OCI-M1 (cell line): ENCODE data around the gene OR51B4.
A peak's percentile ranks its signal among the peaks of the same experiment; 100 is the strongest.

Experiments
- DNase-seq: peaks from one replicate; lab custom pipeline; 2025; lab: John Stamatoyannopoulos, UW

OR51B4 gene

GRCh38 chr11:5274395-5274794 is 27.4 kb downstream of the OR51B4 start:
- no peak for DNase-seq

DNA sequence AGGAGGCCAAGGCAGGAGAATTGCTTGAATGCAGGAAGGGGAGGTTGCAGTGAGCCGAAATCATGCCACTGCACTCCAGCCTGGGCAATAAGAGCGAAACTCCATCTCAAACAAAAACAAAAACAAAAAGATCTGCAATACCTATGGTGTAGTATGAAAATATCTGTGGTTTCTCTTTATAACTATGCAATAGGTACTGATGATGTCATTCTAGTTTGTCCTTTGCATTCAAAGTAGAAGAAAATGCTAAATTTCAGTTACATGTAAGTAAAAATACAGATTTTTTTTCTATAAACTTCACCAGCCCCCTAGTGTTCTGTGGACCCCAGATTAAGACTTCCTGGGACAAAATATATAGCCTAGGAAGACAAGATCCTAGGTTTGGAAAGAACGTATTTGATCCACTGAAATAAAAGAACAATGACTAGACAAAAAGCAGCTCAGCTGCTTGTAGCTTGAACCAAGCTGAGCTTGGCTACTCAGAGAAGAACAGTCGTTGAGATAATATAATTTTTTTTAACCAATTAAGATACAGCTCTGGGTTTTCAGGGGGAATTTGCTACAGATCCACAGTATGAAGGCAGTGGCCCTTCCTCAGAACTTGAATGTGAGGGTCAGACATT is 29.2 kb downstream of the OR51B4 start:
- DNase-seq = peak; percentile 57

DNA sequence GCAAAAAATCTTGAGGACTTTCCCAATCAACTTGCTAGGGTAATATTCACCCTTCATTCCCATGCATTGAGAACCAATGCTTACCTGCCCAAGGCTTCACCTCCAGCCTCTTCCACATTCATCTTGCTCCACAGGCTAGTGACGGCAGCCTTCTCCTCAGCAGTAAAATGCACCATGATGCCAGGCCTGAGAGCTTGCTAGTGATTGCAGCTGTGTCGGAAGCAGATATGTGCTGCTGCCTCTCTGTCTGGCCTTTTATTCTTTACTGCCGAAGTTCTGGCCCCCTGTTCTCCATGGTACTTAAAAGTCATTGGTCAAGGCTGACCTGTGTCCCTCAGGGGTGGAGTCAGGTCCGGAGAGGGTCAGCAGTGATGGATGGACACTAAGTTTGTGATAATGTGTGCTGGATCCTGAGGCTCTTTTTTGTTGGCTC is 32.0 kb downstream of the OR51B4 start, which contains the start of gene HBE1:
HBE1 (minus strand) TSS at position 231 of the 433 bp plus-strand sequence; CDS start at position 176, 55 bp downstream.
- no peak for DNase-seq

- no peak for DNase-seq
Measured at GRCh38 chr11:5267033-5267563, 34.6 kb downstream of the OR51B4 start.

- no peak for DNase-seq
Measured at GRCh38 chr11:5266609-5267008, 35.1 kb downstream of the OR51B4 start.

GRCh38 chr11:5265832-5266231 is 35.9 kb downstream of the OR51B4 start:
- no peak for DNase-seq

- no peak for DNase-seq
Measured at GRCh38 chr11:5258543-5259262, 43.0 kb downstream of the OR51B4 start.

- peak; percentile 49 for DNase-seq
Measured at GRCh38 chr11:5257296-5257695, 44.5 kb downstream of the OR51B4 start.

DNA sequence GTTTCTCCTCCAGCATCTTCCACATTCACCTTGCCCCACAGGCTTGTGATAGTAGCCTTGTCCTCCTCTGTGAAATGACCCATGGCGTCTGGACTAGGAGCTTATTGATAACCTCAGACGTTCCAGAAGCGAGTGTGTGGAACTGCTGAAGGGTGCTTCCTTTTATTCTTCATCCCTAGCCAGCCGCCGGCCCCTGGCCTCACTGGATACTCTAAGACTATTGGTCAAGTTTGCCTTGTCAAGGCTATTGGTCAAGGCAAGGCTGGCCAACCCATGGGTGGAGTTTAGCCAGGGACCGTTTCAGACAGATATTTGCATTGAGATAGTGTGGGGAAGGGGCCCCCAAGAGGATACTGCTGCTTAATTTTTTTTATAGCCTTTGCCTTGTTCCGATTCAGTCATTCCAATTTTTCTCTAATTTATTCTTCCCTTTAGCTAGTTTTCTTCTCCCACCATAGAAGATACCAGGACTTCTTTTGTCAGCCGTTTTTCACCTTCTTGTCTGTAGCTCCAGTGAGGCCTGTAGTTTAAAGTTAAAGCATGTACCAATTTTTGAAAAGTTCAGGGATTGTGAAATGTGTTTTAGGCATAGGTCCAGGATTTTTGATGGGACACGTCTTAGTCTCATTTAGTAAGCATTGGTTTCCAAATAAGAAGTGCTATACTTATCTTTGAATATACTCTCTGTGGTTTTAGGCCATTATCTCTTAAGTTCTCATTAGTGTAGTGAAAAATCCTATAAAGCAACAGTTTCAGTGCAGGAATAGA is 46.9 kb downstream of the OR51B4 start, which contains the start of gene HBG2:
HBG2 (minus strand) TSS at position 136 of the 768 bp plus-strand sequence; CDS start at position 83, 53 bp downstream.
- peak; percentile 71 for DNase-seq

DNA sequence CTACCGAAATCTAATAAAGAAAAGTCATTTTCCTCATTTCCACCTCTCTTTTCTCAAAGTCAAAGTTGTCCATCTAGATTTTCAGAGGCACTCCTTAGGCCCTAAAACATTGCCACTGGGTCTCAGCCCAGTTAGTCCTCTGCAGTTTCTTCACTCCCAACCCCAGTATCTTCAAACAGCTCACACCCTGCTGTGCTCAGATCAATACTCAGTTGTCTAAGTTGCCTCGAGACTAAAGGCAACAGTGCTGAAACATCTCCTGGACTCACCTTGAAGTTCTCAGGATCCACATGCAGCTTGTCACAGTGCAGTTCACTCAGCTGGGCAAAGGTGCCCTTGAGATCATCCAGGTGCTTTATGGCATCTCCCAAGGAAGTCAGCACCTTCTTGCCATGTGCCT is 47.7 kb downstream of the OR51B4 start:
- DNase-seq = peak; percentile 44

GRCh38 chr11:5253440-5253839 is 48.3 kb downstream of the OR51B4 start:
- peak; percentile 29 for DNase-seq

DNA sequence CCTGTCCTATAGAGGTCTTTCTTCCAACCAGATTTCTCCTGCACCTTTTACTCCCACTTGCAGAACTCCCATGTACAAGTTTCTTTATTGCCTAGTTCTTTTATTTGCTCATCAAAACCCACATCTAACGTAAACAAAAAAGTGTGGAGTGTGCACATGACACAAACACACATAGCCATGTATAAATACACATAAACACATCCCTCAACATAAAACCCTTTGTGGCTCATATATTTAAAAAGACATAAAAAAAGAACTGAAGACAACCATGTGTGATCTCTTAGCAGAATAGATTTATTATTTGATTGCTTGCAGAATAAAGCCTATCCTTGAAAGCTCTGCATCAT is 48.9 kb downstream of the OR51B4 start:
- DNase-seq = peak; percentile 62

DNA sequence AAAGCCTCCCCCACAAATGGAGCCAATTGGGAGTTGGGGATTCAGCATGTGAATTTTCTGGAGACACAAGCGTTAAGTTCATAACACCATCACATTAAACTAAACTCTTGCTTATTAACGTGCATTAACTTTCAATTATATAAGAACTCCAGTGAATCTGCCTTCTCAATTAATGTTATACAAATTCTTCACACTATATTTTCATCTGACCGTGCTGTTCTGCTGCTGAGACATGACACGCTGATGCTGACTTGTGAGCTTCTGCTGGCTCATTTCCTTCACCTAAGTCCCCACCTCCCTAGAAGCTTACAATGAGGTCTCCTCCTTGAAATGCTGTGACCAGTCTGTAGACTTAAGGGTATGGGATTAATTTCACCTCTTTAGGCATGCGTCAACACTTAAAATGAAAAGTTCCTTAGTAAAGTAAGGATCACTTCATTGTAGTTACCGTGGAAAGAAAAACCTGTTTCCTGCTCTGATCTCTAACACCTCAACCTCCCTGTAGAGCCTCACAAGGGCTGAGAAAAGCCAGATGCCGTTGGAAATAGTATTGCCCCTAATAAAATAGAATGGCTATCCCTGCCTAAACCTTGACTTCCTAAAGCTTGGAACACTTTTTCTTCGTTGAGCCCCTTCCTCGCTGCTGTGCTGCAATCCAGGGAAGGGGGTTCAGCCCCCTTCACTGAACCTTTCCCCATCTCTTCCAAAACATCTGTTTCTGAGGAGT is 49.4 kb downstream of the OR51B4 start:
- peak; percentile 71 for DNase-seq

DNA sequence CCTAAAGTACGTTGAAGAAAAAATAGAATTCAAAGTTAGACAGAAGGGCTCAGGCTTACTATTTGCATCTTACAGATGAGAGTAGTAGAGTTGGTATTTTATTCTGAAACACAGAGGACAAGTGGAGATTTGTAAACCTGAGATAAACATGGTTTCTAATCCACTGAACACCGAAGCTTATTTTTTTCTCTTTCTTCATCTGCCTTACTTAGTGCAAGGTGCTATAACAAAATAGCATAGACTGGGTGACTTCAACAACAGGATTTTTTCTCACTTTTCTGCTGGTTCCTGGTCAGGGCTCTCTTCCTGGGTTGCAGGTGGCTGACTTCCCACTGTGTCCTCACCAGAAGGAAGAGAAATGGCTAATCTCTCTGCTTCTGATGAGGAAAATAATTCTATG is 50.0 kb downstream of the OR51B4 start:
- DNase-seq = peak; percentile 71
